ENCODE measurements around the gene COX7B2. TPM values are rescaled to one million over a fixed set of nuclear protein-coding genes. Genes with fewer than 3 reads are reported as not detected.

Gene COX7B2
- total RNA-seq, 1 experiment from 2014 or later = not detected

DNA sequence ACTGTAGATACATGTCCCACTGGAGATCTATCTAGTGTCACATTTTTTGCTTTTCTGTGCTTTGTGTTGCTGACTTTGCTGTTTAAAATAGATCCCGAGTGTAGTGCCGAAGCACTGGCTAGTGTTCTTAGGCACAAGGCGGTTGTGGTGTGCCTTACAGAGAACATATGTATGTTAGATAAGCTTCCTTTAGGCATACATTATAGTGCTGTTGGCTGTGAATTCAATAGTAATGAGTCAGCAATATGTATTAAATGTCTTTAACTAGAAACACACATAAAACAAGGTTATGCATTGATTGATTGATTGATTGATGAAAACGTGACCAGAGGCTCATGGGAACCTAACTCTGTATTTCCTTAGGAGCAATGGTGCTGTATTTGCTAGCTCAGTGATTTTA is 56.2 kb downstream of the COX7B2 start:
- no peak for DNase-seq (ENCODE audit: low spot score)
- TF ChIP-seq, protein P1, sequence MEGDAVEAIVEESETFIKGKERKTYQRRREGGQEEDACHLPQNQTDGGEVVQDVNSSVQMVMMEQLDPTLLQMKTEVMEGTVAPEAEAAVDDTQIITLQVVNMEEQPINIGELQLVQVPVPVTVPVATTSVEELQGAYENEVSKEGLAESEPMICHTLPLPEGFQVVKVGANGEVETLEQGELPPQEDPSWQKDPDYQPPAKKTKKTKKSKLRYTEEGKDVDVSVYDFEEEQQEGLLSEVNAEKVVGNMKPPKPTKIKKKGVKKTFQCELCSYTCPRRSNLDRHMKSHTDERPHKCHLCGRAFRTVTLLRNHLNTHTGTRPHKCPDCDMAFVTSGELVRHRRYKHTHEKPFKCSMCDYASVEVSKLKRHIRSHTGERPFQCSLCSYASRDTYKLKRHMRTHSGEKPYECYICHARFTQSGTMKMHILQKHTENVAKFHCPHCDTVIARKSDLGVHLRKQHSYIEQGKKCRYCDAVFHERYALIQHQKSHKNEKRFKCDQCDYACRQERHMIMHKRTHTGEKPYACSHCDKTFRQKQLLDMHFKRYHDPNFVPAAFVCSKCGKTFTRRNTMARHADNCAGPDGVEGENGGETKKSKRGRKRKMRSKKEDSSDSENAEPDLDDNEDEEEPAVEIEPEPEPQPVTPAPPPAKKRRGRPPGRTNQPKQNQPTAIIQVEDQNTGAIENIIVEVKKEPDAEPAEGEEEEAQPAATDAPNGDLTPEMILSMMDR (conservative IDR thresholded peaks at IDR 0.05; ENCODE audit: low read depth, low read length) = no peak
- no peak for TF ChIP-seq EZH2 (IDR thresholded peaks at IDR 0.05; ENCODE audit: borderline replicate concordance, low read depth, low read length, poor library complexity, severe bottlenecking)
- POLR2A ChIA-PET (ENCODE audit: low non-redundant PET) = no interaction called here
- intact Hi-C loops (cut with micrococcal nuclease; ENCODE audit: unreplicated experiment) = no loop called here
- Histone ChIP-seq H3K4me3 (ENCODE audit: low read depth, low read length, poor library complexity, severe bottlenecking) (no peak overlapping the region), H3K4me1 (ENCODE audit: insufficient read depth, low read length, poor library complexity, severe bottlenecking) (no peaks in the 10 kb centered on the region), H3K36me3 (ENCODE audit: insufficient read depth, low read length, poor library complexity, severe bottlenecking) (no peaks in the 10 kb centered on the region), H3K9me3 (ENCODE audit: low read depth, low read length, poor library complexity, severe bottlenecking) (no peaks in the 10 kb centered on the region), H3K27ac (ENCODE audit: low read depth, low read length, poor library complexity, severe bottlenecking) (no peak overlapping the region), H3K27me3 (replicated peaks; ENCODE audit: insufficient read depth, low read depth, low read length, poor library complexity) (no peaks in the 10 kb centered on the region)
- CTCF ChIA-PET = no interaction called here
- no TSS peak for BruUV-seq (replicated peaks)

DNA sequence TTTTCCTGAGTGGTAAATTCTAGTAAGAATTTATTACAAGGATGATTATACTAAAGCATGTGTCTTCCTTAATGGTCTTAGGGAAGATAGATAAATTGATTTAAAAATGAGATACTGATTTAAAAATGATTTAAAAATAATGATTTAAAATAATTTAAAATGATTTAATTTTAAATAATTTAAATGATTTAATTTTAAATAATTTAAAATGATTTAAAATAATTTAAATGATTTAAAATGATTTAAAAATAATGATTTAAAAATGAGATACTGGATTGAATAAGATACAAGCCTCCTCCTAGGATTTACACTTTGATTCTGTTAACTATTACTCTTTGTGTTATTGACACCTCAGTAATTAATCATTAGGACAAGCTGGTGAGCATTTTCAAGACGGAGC is 59.0 kb downstream of the COX7B2 start:
- DNase-seq (ENCODE audit: low spot score) = no peak
- POLR2A ChIA-PET (ENCODE audit: low non-redundant PET) = no interaction called here
- Histone ChIP-seq H3K4me1 (ENCODE audit: insufficient read depth, low read length, poor library complexity, severe bottlenecking) (no peaks in the 10 kb centered on the region), H3K27ac (ENCODE audit: low read depth, low read length, poor library complexity, severe bottlenecking) (no peak overlapping the region), H3K4me3 (ENCODE audit: low read depth, low read length, poor library complexity, severe bottlenecking) (no peak overlapping the region), H3K27me3 (replicated peaks; ENCODE audit: insufficient read depth, low read depth, low read length, poor library complexity) (no peaks in the 10 kb centered on the region), H3K9me3 (ENCODE audit: low read depth, low read length, poor library complexity, severe bottlenecking) (no peaks in the 10 kb centered on the region), H3K36me3 (ENCODE audit: insufficient read depth, low read length, poor library complexity, severe bottlenecking) (no peaks in the 10 kb centered on the region)
- CTCF ChIA-PET = no interaction called here
- BruUV-seq (replicated peaks) = no TSS peak
- no peak for TF ChIP-seq EZH2 (IDR thresholded peaks at IDR 0.05; ENCODE audit: borderline replicate concordance, low read depth, low read length, poor library complexity, severe bottlenecking)
- TF ChIP-seq, protein P1 (conservative IDR thresholded peaks at IDR 0.05; ENCODE audit: low read depth, low read length) = no peak
- intact Hi-C loops (cut with micrococcal nuclease; ENCODE audit: unreplicated experiment) = no loop called here

DNA sequence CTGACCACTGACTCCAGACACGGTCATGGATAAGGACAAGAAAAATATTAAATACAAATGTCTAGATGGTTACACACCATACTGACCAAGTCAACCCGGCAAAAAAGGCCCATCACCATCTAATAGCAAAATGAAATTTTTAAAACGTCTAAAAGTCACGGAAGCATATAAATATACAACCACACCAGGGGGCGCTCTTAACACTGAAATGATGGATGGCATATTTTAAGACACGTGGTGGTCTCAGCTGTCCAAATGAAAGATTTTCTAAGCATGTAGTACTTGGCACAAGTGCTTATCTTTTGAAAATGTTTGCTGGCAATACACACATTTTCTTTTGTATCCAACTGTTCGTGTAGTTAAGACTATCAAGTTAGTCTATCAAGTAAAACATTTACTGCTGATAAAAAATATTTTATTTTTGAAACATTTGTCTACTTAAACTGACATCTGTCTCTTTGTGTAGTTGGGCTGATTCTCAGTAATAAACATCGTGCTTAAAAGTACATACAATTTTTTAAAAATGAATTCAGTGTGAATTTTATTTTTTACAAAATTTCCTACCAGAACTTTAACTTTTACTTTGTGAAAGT is 64.6 kb downstream of the COX7B2 start:
- H3K4me3 ChIP-seq (ENCODE audit: low read depth, low read length, poor library complexity, severe bottlenecking) = no peak overlapping the region
- H3K4me1 ChIP-seq (ENCODE audit: insufficient read depth, low read length, poor library complexity, severe bottlenecking) = no peaks in the 10 kb centered on the region
- intact Hi-C loops (cut with micrococcal nuclease; ENCODE audit: unreplicated experiment) = loop anchor here (1.0 to 10.0 kb wide), 4 partner anchors 188 to 720 kb away; no protein-coding TSS in a partner anchor
- peak; percentile 79 for DNase-seq (ENCODE audit: low spot score)
- ChIA-PET POLR2A (ENCODE audit: low non-redundant PET) (no interaction called here), CTCF (interaction anchor here (1.1 kb wide), 1 partner anchor 278 kb away, joined by 3 read pairs; no protein-coding TSS in a partner anchor)
- BruUV-seq (replicated peaks) = no TSS peak
- no peaks in the 10 kb centered on the region for H3K9me3 ChIP-seq (ENCODE audit: low read depth, low read length, poor library complexity, severe bottlenecking)
- no peak for TF ChIP-seq EZH2 (IDR thresholded peaks at IDR 0.05; ENCODE audit: borderline replicate concordance, low read depth, low read length, poor library complexity, severe bottlenecking)
- TF ChIP-seq, protein P1 (conservative IDR thresholded peaks at IDR 0.05; ENCODE audit: low read depth, low read length) = peak; percentile 81
- no peaks in the 10 kb centered on the region for H3K27me3 ChIP-seq (replicated peaks; ENCODE audit: insufficient read depth, low read depth, low read length, poor library complexity)
- no peak overlapping the region for H3K27ac ChIP-seq (ENCODE audit: low read depth, low read length, poor library complexity, severe bottlenecking)
- no peaks in the 10 kb centered on the region for H3K36me3 ChIP-seq (ENCODE audit: insufficient read depth, low read length, poor library complexity, severe bottlenecking)

All from A673 (cell line).